Measurements from ENCODE around the gene MITD1.

DNA sequence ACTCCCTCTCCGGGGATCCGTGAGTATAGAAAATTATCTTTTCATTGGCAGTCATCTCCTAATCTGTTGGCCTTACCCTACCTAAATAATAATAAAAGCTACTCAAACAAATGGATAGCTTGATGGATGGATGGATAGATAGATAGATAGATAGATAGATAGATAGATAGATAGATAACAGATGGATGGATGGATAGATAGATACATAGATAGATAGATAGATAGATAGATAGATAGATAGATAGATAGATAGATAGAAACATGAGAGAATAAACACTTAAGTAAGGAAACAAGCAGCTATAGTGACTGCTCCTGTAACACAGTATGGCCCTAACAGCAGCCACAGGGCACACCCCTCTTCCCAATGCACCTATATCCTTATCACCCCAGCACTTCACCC lies 35.2 kb upstream of the MITD1 start:
- TF ChIP-seq, protein P1, sequence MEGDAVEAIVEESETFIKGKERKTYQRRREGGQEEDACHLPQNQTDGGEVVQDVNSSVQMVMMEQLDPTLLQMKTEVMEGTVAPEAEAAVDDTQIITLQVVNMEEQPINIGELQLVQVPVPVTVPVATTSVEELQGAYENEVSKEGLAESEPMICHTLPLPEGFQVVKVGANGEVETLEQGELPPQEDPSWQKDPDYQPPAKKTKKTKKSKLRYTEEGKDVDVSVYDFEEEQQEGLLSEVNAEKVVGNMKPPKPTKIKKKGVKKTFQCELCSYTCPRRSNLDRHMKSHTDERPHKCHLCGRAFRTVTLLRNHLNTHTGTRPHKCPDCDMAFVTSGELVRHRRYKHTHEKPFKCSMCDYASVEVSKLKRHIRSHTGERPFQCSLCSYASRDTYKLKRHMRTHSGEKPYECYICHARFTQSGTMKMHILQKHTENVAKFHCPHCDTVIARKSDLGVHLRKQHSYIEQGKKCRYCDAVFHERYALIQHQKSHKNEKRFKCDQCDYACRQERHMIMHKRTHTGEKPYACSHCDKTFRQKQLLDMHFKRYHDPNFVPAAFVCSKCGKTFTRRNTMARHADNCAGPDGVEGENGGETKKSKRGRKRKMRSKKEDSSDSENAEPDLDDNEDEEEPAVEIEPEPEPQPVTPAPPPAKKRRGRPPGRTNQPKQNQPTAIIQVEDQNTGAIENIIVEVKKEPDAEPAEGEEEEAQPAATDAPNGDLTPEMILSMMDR (IDR thresholded peaks at IDR 0.05; ENCODE audit: insufficient read depth, low read depth, low read length): no peak
- no peak for TF ChIP-seq EZH2 (IDR thresholded peaks at IDR 0.05; ENCODE audit: insufficient read depth, low read length)
